NOMO-1 treated with DMSO at 0.1 percent for 48 hours (cell line): ENCODE results near the gene MIX23.

Experiments
- DNase-seq: peaks from one replicate; lab custom pipeline; 2025; ENCODE audit not compliant: unreplicated experiment; lab: John Stamatoyannopoulos, UW

Gene MIX23

GRCh38 chr3:122382888-122383666 lies at the start of gene MIX23:
TSS of gene MIX23 (minus strand) at chr3:122383231. CDS start at chr3:122383224, 7 bp downstream.
- peak; percentile 80 for DNase-seq

GRCh38 chr3:122430371-122430770 lies 47.3 kb upstream of the MIX23 start:
- DNase-seq, result no peak

DNA sequence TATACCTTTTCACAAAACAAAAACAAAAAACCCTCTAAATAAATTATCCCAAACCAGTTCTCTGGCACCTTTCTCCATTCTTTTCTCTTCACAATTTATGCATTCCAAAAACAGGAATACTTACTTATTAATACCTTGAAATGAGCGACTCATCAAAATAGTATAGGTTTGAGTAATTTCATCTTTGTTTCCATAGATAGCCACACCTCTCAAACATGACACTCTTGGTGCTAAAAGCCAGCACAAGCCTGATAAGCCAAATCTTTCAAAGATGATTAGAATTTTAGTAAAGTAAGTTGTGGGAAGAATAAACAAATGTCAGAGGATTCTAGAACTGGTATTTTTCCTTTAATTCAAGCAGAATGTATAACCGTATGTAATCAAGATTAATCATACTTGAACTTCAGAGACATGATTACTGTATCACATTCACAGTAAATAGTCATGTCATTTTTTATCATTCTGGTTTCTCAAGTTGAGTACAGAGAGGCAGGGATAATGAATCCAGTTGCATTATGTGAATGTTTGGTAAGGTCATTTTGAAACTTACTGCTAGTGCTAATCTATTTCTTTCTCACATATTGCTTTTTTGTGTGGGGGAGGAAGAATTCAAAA lies 44.9 kb upstream of the MIX23 start:
- DNase-seq, result no peak

- no peak for DNase-seq
Measured at GRCh38 chr3:122421836-122422235, 38.8 kb upstream of the MIX23 start.

DNA sequence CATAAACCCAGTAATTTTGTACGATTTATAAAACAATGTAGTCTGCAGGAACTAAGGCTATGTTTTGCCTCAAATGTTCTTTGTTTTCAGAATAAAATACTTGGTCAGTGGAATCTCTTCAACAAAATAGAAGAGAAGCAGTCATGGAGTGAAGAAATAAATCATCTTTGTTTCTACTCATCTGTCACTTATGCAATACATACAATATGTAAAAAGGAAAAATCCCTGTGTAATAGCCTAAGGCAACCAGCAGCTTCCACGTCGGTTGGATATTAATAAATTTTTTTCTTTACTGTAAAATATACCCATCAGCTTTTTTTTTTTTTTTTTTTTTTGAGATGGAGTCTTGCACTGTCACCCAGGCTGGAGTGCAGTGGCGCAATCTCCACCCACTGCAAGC lies 38.1 kb upstream of the MIX23 start:
- DNase-seq, result no peak

GRCh38 chr3:122416966-122417365 lies 33.9 kb upstream of the MIX23 start:
- DNase-seq, result no peak

DNA sequence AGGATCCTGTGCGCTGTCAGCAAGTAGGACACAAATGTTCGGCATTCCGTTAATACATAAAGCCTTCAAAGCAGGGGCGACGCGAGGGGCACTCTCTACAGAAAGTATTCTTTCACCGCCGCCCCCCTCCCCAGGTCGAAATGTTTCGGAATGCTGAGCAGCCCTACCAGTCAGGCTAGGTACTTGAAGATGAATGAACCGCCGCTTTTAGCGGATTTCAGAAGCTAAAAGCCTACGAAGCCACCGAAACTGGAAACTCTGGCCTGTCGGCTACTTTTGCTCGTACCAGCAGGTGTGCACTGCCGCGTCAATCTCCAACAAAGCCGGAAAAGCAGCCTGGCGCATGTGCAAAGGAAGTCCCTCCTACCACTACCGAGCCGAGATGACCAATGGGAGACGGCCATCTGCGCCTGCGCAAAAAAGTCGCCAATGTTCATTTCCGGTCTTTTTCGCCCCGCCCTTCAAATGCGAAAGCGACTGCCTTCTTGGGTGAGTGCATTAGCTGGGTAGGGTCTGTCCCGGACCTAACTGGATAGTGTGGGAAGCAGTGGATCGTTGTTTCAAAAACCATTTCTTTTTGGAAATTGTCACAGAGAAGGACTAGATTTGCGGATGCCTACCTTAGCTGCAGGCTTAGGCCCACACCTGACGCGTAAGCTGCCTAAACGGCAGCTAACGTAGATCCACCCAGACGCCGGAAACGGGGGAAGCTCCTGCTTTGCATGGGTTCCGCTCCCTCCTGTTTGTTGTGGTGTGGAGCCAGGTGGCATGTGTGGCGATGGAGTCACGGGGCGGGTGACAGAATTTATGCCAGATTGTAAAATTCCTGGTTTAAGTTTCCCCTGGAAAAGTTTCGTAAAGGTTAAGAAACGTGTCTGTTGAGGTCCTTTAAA lies 33.0 kb upstream of the MIX23 start, which contains the start of gene WDR5B:
WDR5B (minus strand) TSS at position 301 of the 893 bp plus-strand sequence. CDS start 534 bp downstream, outside the sequence.
- no peak for DNase-seq

DNA sequence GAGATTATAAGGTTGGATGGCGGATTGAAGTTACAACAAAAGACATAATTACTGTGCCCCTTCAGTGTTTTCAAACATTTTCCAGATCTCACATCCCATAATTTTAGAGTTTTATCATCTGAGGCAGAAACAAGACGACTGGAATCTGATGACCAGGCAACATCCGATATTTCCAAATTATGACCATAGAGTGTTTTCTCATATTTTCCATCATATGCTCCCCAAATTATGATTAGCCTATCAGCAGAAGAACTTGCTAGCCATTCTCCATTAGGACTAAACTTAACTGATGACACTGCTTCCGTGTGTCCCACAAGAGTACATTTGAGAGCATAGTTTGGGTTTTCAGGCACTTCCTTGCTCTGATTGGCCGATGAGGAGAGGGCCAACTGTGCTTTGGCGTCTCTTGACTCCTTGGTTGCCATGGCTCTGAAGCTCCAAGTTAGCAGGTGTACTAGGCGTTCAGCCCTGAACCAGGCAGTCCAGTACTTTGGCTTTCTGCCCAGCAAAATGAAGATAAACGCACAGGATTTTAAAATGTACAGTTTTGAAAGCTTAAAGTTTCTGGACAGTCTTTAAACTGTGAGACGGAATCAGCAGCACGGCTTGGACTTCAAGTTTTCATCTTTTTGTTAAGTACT lies 32.2 kb upstream of the MIX23 start:
- DNase-seq, result no peak

DNA sequence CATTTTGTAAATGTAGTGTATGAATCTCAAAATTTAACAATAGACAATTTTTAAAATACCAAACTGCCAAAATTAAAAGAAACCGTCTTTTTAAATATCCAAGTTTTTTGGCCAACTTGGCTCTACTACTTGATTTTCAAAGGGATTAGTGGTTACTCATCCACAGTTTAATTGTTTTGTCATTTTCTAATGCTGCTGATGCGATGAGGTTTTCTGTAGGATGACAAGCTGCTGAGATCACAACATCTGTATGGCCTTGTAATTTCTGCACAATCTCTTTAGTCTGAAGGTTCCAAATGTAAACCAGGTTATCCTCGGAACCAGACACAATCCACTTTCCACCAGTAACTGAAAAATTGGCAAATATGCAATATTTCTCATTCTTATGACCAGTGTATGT lies 31.4 kb upstream of the MIX23 start:
- DNase-seq, result no peak

DNA sequence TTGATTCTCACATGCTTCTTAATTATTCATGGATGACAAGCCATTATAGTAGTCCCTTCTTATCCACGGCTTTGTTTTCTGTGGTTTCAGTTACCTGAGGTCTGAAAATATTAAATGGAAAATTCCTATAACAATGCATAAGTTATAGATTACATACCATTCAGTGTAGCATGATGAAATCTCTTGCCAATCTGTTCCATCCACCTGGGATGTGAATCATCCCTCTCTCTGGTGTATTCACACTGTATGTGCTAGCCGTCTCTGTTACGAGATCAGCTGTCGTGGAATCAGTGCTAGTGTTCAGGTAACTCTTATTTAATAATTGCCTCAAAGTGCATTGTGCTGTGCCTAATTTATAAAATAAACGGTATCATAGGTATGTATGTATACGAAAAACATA lies 27.6 kb upstream of the MIX23 start:
- DNase-seq, result no peak

DNA sequence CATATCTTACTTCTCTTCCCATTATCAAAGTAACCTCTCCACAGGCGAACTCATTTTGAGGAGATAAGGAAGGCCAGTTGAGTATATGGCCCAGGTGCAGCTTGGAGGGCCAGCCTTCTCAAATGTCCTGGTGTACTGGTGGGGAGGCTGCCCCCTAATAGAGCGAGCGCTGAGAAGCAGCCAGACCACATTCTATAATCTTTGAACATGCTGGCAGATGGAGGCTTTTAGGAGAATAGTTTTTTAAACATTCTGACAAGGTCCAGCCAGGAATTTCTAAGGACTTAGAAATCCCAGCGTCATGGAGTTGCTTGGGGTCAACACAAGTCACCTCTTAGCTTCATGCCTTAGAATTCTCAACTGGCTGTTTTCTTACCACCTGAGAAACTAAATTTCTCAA lies 27.1 kb upstream of the MIX23 start:
- no peak for DNase-seq

- DNase-seq, result peak; percentile 31
Measured at GRCh38 chr3:122409446-122409845, 26.4 kb upstream of the MIX23 start.

GRCh38 chr3:122407946-122408345 lies 24.9 kb upstream of the MIX23 start:
- no peak for DNase-seq

DNA sequence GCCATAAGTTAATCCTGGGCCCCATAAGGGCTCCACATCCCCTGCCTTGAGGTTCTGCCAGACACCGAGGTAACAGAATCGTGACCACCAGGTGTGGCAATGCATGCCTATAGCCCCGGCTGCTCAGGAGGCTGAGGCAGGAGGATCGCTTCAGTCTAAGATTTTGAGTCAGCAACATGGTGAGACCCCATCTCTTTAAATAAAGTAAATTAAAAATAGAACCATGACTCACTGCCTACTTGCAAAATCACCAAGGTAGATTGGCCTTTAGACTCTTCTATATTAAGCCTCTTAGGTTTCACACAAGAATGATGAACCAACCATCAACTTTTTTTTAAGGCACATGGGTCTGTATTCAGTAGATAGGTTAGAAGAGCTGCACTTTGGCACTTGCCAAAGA lies 23.2 kb upstream of the MIX23 start:
- DNase-seq, result peak; percentile 50

GRCh38 chr3:122405015-122405414 lies 22.0 kb upstream of the MIX23 start:
- no peak for DNase-seq

DNA sequence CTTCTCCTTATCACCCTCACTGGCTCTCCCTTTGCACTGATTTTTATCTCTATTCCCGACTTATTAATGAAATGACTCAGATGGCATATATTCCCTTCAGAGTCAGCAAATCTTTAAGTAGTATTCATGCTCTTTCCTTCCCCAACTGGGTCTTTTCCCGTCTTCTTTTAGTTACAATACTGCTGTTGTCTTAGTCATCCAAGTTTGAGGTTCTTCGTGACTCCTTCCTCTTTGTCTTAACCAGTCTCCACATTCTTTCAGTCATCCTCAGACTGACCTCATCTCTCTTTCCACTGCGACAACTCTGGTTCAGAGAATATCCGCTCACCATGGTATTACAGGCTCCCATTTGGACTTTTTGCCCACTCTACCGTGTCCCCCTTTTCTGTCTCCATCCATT lies 20.5 kb upstream of the MIX23 start:
- DNase-seq, result peak; percentile 7

- no peak for DNase-seq
Measured at GRCh38 chr3:122398920-122399319, 15.9 kb upstream of the MIX23 start.

DNA sequence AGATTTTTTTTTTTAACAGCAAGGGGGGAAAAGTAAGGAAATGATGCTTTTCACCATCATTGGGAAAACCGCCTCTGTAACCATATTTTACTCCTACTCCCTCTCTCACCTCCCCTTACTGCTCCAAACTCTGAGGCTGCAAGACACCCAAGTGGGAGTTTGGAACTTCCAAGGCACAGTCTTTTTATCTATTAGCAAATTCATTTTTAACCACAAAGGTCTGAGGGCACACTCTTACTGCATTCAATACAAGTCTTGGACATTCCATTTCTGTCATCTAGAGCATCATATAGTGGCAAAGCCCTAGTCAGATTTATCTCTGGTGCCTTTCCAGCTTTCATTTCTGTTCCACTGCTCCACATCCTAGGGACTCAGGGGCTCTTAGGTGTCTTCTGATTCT lies 14.2 kb upstream of the MIX23 start:
- DNase-seq, result no peak

DNA sequence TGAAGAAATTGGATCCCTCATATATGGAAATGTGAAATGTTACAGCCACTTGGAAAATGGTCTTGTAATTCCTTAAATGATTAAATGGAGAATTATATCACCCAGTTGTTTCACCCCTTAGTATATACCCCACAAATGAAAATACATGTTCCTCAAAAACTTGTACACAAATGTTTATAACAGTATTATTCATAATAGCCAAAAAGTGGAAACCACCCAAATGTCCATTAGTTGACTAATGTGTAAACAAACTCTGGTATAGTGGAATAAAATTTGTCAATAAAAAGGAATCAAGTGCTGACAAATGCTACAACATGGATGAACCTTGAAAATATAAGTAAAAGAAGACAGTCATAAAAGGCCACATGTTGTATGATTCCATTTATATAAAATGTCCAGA lies 13.5 kb upstream of the MIX23 start:
- no peak for DNase-seq

GRCh38 chr3:122395582-122395981 lies 12.6 kb upstream of the MIX23 start:
- DNase-seq, result peak; percentile 22

DNA sequence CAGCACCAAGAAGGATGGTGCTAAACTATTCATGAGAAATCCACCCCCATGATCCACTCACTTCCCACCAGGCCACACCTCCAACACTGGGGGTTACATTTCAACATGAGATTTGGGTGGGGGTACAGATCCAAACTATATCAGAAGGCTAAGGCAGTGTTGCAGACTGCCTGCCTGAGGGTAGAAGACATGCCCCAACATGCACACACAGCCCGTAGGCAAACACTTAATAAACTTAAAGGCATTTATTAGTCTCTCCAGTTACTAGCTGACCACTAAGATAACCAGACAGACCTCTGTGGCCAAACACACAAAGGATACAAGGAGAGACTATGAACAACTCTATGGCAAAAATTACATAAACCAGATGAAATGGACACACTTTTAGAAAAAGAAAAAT lies 11.1 kb upstream of the MIX23 start:
- DNase-seq, result no peak
